Kidney epithelial cell (primary cell): ENCODE results near the gene GAB3. TPM values are rescaled to one million over a fixed set of nuclear protein-coding genes. Genes with fewer than 3 reads are reported as not detected.

Experiments used
- DNase-seq: peaks from one replicate; pipeline ENCODE4 v3.0.0-alpha.2; 2010; ENCODE audit warnings: low read depth
- H3K27me3 ChIP-seq: 2 replicates; pipeline ENCODE4 v1.6.0; 2011; ENCODE audit warnings: low read length; ENCODE audit not compliant: control insufficient read depth, insufficient read depth
- H3K36me3 ChIP-seq: 2 replicates; pipeline ENCODE4 v1.5.1; 2011; ENCODE audit warnings: low read length; ENCODE audit not compliant: control insufficient read depth, insufficient read depth
- H3K4me3 ChIP-seq: 2 replicates; pipeline ENCODE4 v1.5.1; 2011; ENCODE audit warnings: low read depth, mild to moderate bottlenecking, control low read depth, low read length
- total RNA-seq: library from RNA; depleted of rRNA; stranded (reverse); fragments of >200 nt; gene quantifications from 2 replicates; pipeline ENCODE4 v1.2.3, GENCODE V29; 2015
- TF ChIP-seq, protein P1 (sequence below): IDR thresholded peaks from 2 replicates; pipeline ENCODE4 v1.5.1; 2011; ENCODE audit warnings: mild to moderate bottlenecking, moderate library complexity, low read length, control low read depth, inconsistent platforms; ENCODE audit not compliant: insufficient read depth, poor library complexity, severe bottlenecking

The GAB3 gene
- total RNA-seq, 1 donor from 2014 or later: 0.42 TPM

- Histone ChIP-seq H3K27me3 (no peaks in the 10 kb centered on the region), H3K36me3 (no peaks in the 10 kb centered on the region), H3K4me3 (no peak overlapping the region)
- no peak for DNase-seq
- TF ChIP-seq, protein P1, sequence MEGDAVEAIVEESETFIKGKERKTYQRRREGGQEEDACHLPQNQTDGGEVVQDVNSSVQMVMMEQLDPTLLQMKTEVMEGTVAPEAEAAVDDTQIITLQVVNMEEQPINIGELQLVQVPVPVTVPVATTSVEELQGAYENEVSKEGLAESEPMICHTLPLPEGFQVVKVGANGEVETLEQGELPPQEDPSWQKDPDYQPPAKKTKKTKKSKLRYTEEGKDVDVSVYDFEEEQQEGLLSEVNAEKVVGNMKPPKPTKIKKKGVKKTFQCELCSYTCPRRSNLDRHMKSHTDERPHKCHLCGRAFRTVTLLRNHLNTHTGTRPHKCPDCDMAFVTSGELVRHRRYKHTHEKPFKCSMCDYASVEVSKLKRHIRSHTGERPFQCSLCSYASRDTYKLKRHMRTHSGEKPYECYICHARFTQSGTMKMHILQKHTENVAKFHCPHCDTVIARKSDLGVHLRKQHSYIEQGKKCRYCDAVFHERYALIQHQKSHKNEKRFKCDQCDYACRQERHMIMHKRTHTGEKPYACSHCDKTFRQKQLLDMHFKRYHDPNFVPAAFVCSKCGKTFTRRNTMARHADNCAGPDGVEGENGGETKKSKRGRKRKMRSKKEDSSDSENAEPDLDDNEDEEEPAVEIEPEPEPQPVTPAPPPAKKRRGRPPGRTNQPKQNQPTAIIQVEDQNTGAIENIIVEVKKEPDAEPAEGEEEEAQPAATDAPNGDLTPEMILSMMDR: no peak
Measured at GRCh38 chrX:154734061-154734781, 16.7 kb downstream of the GAB3 start.

DNA sequence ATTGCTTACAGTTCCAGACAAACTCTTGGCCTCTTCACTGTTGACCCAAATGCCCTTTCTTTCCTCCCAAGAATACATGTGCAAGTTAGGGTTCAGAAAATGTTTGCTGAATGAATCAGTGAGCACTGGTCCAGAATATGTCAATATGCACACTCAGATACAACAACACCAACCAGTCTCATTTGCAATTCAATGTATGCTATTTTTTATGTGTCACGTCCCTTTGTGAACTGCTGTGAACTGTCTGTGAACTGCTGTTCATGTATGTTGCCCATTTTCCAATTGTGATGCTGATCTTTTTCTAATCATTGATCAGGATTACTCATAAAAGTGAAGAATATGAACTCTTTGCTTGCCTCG, 17.8 kb downstream of the GAB3 start:
- no peak for DNase-seq
- H3K4me3 ChIP-seq: no peak overlapping the region
- H3K27me3 ChIP-seq: no peaks in the 10 kb centered on the region
- H3K36me3 ChIP-seq: no peaks in the 10 kb centered on the region
- TF ChIP-seq, protein P1: no peak

DNA sequence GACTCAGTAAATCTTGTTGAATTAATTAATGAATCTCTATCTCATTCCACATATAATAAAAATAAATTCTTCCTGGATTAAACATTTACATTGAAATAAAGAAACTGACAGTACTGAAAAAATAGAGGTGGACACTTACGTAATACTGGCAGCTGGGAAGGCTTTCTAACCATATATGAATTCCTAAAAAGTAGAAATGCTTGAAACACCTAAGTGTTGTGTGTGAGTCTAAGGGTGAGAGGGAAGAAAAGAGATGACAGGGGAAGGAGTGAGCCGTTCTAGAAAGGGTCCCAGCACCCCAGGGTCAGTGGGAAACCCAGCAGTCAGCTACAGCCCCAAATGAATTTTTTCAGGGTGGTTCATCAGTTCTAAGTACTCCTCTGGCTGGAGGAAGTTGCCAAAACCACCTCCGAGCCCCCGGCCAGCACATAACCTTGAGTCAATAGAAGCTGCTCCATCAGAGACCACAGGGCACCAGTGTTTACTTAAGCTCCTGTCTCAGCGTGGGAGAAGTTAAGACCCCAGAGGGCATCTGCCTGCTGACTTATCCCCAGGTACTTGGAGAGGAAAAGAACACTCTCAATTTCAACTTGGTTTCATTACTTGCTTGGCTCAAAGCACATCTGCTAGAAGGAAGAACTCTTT, 18.3 kb downstream of the GAB3 start:
- TF ChIP-seq, protein P1: no peak
- Histone ChIP-seq H3K4me3 (no peak overlapping the region), H3K27me3 (no peaks in the 10 kb centered on the region), H3K36me3 (no peaks in the 10 kb centered on the region)
- DNase-seq: no peak

GRCh38 chrX:154731881-154732280, 19.0 kb downstream of the GAB3 start:
- H3K27me3 ChIP-seq: no peaks in the 10 kb centered on the region
- no peak for DNase-seq
- H3K4me3 ChIP-seq: no peak overlapping the region
- TF ChIP-seq, protein P1: no peak
- no peaks in the 10 kb centered on the region for H3K36me3 ChIP-seq

- TF ChIP-seq, protein P1: no peak
- no peaks in the 10 kb centered on the region for H3K36me3 ChIP-seq
- no peaks in the 10 kb centered on the region for H3K27me3 ChIP-seq
- H3K4me3 ChIP-seq: no peak overlapping the region
- DNase-seq: no peak
Measured at GRCh38 chrX:154731184-154731583, 19.7 kb downstream of the GAB3 start.
